Testis (tissue), 2 donors: ENCODE data around the gene GTPBP6.

Experiments
- POLR2A ChIP-seq: fragments of 450-650 bp; IDR thresholded peaks from one replicate; pipeline ENCODE4 v1.6.1; 2017; ENCODE audit warnings: antibody characterized with exemption, mild to moderate bottlenecking, moderate library complexity
- TF ChIP-seq, protein P1 (sequence below), 3 experiments: fragments of 450-650 bp in 2 of 3; fragments of 200-600 bp in 1 of 3; sonication (generic) in 1 of 3; IDR thresholded peaks; one replicate each; pipeline ENCODE4 v1.5.1; 2016 to 2019; ENCODE audit warnings: antibody characterized with exemption in 3 of 3, mild to moderate bottlenecking in 2 of 3, moderate library complexity in 1 of 3

DNA sequence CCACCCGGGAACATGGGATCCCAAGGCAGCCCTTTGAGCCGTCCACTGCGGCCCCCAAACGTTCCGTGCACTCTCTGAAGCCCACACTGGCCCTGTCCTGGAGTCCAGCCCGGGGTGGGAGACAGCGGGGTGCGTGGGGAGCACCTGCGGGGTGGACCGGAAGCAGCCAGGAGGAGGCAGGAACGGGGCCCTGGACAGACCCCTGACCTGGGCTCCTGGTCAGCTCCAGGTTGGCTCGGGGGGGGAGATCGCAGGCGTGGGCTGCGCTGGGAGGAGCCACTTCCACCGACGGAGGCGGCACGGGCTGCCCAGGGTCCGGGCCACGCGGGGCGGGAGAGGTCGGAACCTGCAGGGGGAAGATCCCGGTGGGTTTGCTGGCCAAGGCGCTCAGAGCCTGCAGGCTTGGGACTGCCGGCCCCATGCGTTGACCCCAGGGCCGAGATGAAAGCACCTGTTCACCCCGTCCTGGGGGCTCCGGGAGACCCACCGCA is 43.1 kb downstream of the GTPBP6 start:
- TF ChIP-seq, protein P1, sequence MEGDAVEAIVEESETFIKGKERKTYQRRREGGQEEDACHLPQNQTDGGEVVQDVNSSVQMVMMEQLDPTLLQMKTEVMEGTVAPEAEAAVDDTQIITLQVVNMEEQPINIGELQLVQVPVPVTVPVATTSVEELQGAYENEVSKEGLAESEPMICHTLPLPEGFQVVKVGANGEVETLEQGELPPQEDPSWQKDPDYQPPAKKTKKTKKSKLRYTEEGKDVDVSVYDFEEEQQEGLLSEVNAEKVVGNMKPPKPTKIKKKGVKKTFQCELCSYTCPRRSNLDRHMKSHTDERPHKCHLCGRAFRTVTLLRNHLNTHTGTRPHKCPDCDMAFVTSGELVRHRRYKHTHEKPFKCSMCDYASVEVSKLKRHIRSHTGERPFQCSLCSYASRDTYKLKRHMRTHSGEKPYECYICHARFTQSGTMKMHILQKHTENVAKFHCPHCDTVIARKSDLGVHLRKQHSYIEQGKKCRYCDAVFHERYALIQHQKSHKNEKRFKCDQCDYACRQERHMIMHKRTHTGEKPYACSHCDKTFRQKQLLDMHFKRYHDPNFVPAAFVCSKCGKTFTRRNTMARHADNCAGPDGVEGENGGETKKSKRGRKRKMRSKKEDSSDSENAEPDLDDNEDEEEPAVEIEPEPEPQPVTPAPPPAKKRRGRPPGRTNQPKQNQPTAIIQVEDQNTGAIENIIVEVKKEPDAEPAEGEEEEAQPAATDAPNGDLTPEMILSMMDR (IDR thresholded peaks at IDR 0.05) = no peak
- no peak for TF ChIP-seq POLR2A
